IMR-90 (cell line): ENCODE data around the gene NEURL1. TPM values are rescaled to one million over a fixed set of nuclear protein-coding genes. Genes with fewer than 3 reads are reported as not detected.

Experiments
- ATAC-seq: fragments of 200-7000 bp; cut with Tn5 transposase; 2 replicates; pipeline ENCODE4 v1.9.1; 2020; ENCODE audit warnings: low read depth, mild to moderate bottlenecking, moderate library complexity
- BruUV-seq: library from RNA; stranded (reverse); fragments of 400-500 nt; replicated peaks from 2 replicates; lab custom pipeline; 2021; lab: Mats Ljungman, UMichigan
- CTCF ChIA-PET: fragments of 300-600 bp; formaldehyde crosslinking; extraction: SDS; loops from one replicate; lab custom pipeline; 2021; ENCODE audit warnings: antibody characterized with exemption; lab: Yijun Ruan, JAX
- POLR2A ChIA-PET: fragments of 300-600 bp; sonication (Branson Sonifier 250); formaldehyde crosslinking; loops from one replicate; lab custom pipeline; 2022; ENCODE audit warnings: antibody characterized with exemption; ENCODE audit not compliant: unreplicated experiment; lab: Charles Lee
- DNase-seq: peaks from one replicate; pipeline ENCODE4 v3.0.0; 2013
- H2AFZ ChIP-seq: replicated peaks from 2 replicates; pipeline ENCODE3; 2013; ENCODE audit warnings: low read length, mild to moderate bottlenecking; ENCODE audit not compliant: poor library complexity
- H2AK5ac ChIP-seq: 2 replicates; pipeline ENCODE4 v1.6.1; 2013; ENCODE audit warnings: low read depth, low read length, inconsistent platforms
- H2AK9ac ChIP-seq: replicated peaks from 2 replicates; pipeline ENCODE3; 2013; ENCODE audit warnings: mild to moderate bottlenecking, low read depth, low read length, moderate library complexity; ENCODE audit not compliant: poor library complexity
- H2BK120ac ChIP-seq: 2 replicates; pipeline ENCODE4 v1.6.1; 2013; ENCODE audit warnings: low read depth, low read length, inconsistent platforms
- H2BK15ac ChIP-seq: 3 replicates; pipeline ENCODE4 v1.6.1; 2013; ENCODE audit warnings: low read depth, low read length, inconsistent platforms
- H2BK20ac ChIP-seq: 2 replicates; pipeline ENCODE4 v1.6.1; 2013; ENCODE audit warnings: low read depth, mild to moderate bottlenecking, inconsistent platforms, low read length, moderate library complexity
- H2BK5ac ChIP-seq: 2 replicates; pipeline ENCODE4 v1.6.1; 2013; ENCODE audit warnings: mild to moderate bottlenecking, low read depth, low read length, inconsistent platforms; ENCODE audit not compliant: poor library complexity, severe bottlenecking
- H3K14ac ChIP-seq: replicated peaks from 2 replicates; pipeline ENCODE4 v1.6.1; 2013; ENCODE audit warnings: low read depth, low read length, inconsistent platforms
- H3K18ac ChIP-seq: 2 replicates; pipeline ENCODE4 v1.6.1; 2013; ENCODE audit warnings: low read depth, low read length, control low read depth
- H3K23ac ChIP-seq: 2 replicates; pipeline ENCODE4 v1.6.1; 2013; ENCODE audit warnings: low read depth, low read length, inconsistent platforms
- H3K27ac ChIP-seq: 2 replicates; pipeline ENCODE4 v1.5.1; 2013; ENCODE audit warnings: mild to moderate bottlenecking, control low read depth, low read length; ENCODE audit not compliant: insufficient read depth
- H3K27me3 ChIP-seq: 2 replicates; pipeline ENCODE4 v1.6.1; 2013; ENCODE audit warnings: low read length; ENCODE audit not compliant: control insufficient read depth, insufficient read depth
- H3K36me3 ChIP-seq: 2 replicates; pipeline ENCODE4 v1.6.1; 2013; ENCODE audit warnings: low read length, mixed read lengths; ENCODE audit not compliant: control insufficient read depth, insufficient read depth
- H3K4ac ChIP-seq: 2 replicates; pipeline ENCODE4 v1.6.1; 2013; ENCODE audit warnings: low read depth, low read length, inconsistent platforms
- H3K4me1 ChIP-seq: 2 replicates; pipeline ENCODE4 v1.6.1; 2013; ENCODE audit warnings: low read length, mixed read lengths; ENCODE audit not compliant: control insufficient read depth, insufficient read depth
- H3K4me2 ChIP-seq: 2 replicates; pipeline ENCODE4 v1.6.1; 2013; ENCODE audit warnings: low read depth, mild to moderate bottlenecking, control low read depth, low read length, moderate library complexity
- H3K4me3 ChIP-seq: 2 replicates; pipeline ENCODE4 v1.5.1; 2013; ENCODE audit warnings: low read depth, mild to moderate bottlenecking, control low read depth, low read length, moderate library complexity; ENCODE audit not compliant: insufficient read depth
- H3K56ac ChIP-seq: 2 replicates; pipeline ENCODE4 v1.6.1; 2013; ENCODE audit warnings: low read length, inconsistent platforms; ENCODE audit not compliant: insufficient read depth; ENCODE audit errors: extremely low read depth
- H3K79me1 ChIP-seq, 2 experiments: 2 replicates each; pipeline ENCODE4 v1.6.1; 2013; ENCODE audit warnings: low read length in 2 of 2, inconsistent platforms in 1 of 2, low read depth in 1 of 2
- H3K9ac ChIP-seq: 2 replicates; pipeline ENCODE4 v1.6.1; 2013; ENCODE audit warnings: low read depth, low read length, control low read depth
- H3K9me1 ChIP-seq: 2 replicates; pipeline ENCODE4 v1.6.1; 2013; ENCODE audit warnings: low read length, inconsistent platforms; ENCODE audit not compliant: insufficient read depth
- H3K9me3 ChIP-seq: 2 replicates; pipeline ENCODE4 v1.6.1; 2013; ENCODE audit warnings: low read length; ENCODE audit not compliant: control insufficient read depth, insufficient read depth
- H4K20me1 ChIP-seq: 2 replicates; pipeline ENCODE4 v1.6.1; 2013; ENCODE audit warnings: low read length, inconsistent platforms; ENCODE audit not compliant: insufficient read depth
- H4K5ac ChIP-seq: 2 replicates; pipeline ENCODE4 v1.6.1; 2013; ENCODE audit warnings: mild to moderate bottlenecking, low read depth, low read length, control low read depth
- H4K8ac ChIP-seq, 2 experiments: 2 replicates each; pipeline ENCODE4 v1.6.1; 2013; ENCODE audit warnings: low read depth in 2 of 2, low read length in 2 of 2, control low read depth in 1 of 2, inconsistent platforms in 1 of 2
- H4K91ac ChIP-seq: 2 replicates; pipeline ENCODE4 v1.6.1; 2013; ENCODE audit warnings: low read depth, low read length, inconsistent platforms; ENCODE audit not compliant: insufficient read depth
- BHLHE40 ChIP-seq: fragments of 150-350 bp; IDR thresholded peaks from 2 replicates; pipeline ENCODE4 v1.6.1; 2016; ENCODE audit warnings: mild to moderate bottlenecking, low read depth, low read length
- CEBPB ChIP-seq: IDR thresholded peaks from 2 replicates; pipeline ENCODE4 v1.6.1; 2012; ENCODE audit warnings: low read depth, low read length, improper control_type of control experiment
- CHD1 ChIP-seq: IDR thresholded peaks from 2 replicates; pipeline ENCODE4 v1.6.1; 2012; ENCODE audit warnings: low read depth, low read length, improper control_type of control experiment
- ELK1 ChIP-seq: fragments of 150-350 bp; IDR thresholded peaks from 2 replicates; pipeline ENCODE4 v1.6.1; 2016; ENCODE audit warnings: low read depth, mild to moderate bottlenecking, low read length, moderate library complexity, borderline replicate concordance
- FOS ChIP-seq: fragments of 150-350 bp; IDR thresholded peaks from 2 replicates; pipeline ENCODE4 v1.6.1; 2016; ENCODE audit warnings: low read depth, low read length
- MAZ ChIP-seq: IDR thresholded peaks from 2 replicates; pipeline ENCODE4 v1.6.1; 2012; ENCODE audit warnings: low read depth, mild to moderate bottlenecking, low read length, improper control_type of control experiment, moderate library complexity, borderline replicate concordance
- MXI1 ChIP-seq: IDR thresholded peaks from 2 replicates; pipeline ENCODE4 v1.6.1; 2012; ENCODE audit warnings: low read depth, mild to moderate bottlenecking, low read length, moderate library complexity, borderline replicate concordance
- NFE2L2 ChIP-seq: fragments of 150-350 bp; IDR thresholded peaks from 2 replicates; pipeline ENCODE4 v1.6.1; 2016; ENCODE audit warnings: low read depth, mild to moderate bottlenecking, low read length
- POLR2A ChIP-seq: IDR thresholded peaks from 2 replicates; pipeline ENCODE4 v1.6.1; 2012; ENCODE audit warnings: mild to moderate bottlenecking, low read depth, low read length
- RAD21 ChIP-seq: IDR thresholded peaks from 2 replicates; pipeline ENCODE4 v1.6.1; 2012; ENCODE audit warnings: low read length, improper control_type of control experiment
- RCOR1 ChIP-seq: IDR thresholded peaks from 2 replicates; pipeline ENCODE4 v1.6.1; 2012; ENCODE audit warnings: mild to moderate bottlenecking, low read length, improper control_type of control experiment; ENCODE audit not compliant: insufficient replicate concordance
- RFX5 ChIP-seq: IDR thresholded peaks from 2 replicates; pipeline ENCODE4 v1.8.0; 2012; ENCODE audit warnings: low read depth, mild to moderate bottlenecking, low read length, moderate library complexity
- SMC3 ChIP-seq: fragments of 150-350 bp; IDR thresholded peaks from 2 replicates; pipeline ENCODE4 v1.6.1; 2016; ENCODE audit warnings: low read depth, mild to moderate bottlenecking, antibody characterized with exemption, low read length, moderate library complexity
- WGBS, 2 experiments: methylation state at CpG; one replicate each; pipeline versions ENCODE4 v1.1.5 to v1.1.7; 2013; ENCODE audit warnings: missing lambda C conversion rate in 2 of 2; ENCODE audit not compliant: insufficient read length in 1 of 2; ENCODE audit errors: extremely low coverage in 2 of 2; 5-methylcytosine and 5-hydroxymethylcytosine counted together
- dilution Hi-C: fragments of 300-500 bp; cut with HindIII; formaldehyde crosslinking; loops from one replicate; pipeline ENCODE4 v1.14.3; 2018; ENCODE audit warnings: low sequenced_read_pairs; ENCODE audit not compliant: unreplicated experiment
- in situ Hi-C: fragments of 300-500 bp; cut with MboI; formaldehyde crosslinking; loops from 3 replicates; pipeline ENCODE4 v1.14.3; 2019; ENCODE audit warnings: low sequenced_read_pairs, inconsistent platforms, mixed read lengths
- intact Hi-C: fragments of 100-400 bp; cut with micrococcal nuclease; formaldehyde crosslinking; loops from 2 replicates; pipeline ENCODE4 v1.10.0; 2022
- polyA plus RNA-seq, 3 experiments: library from polyadenylated mRNA; depleted of rRNA; stranded (reverse); fragments of >200 nt; gene quantifications; 2 replicates each; pipeline ENCODE4 v1.2.3, GENCODE V29; 2012; ENCODE audit warnings: low replicate concordance in 1 of 3
- total RNA-seq: library from RNA; depleted of rRNA; stranded (reverse); fragments of >200 nt; gene quantifications from 2 replicates; pipeline ENCODE4 v1.2.3, GENCODE V29; 2012
- TF ChIP-seq, protein P1 (sequence below): fragments of 150-350 bp; IDR thresholded peaks from 2 replicates; pipeline ENCODE4 v1.6.1; 2017; ENCODE audit warnings: mild to moderate bottlenecking, antibody characterized with exemption, low read length, low read depth

The NEURL1 gene
- total and polyA plus RNA-seq, 2 of the 4 experiments (the other 2 are of a cell fraction), result 0.36 to 0.82 TPM

GRCh38 chr10:103613616-103614015 lies 120.1 kb downstream of the NEURL1 start:
- Histone ChIP-seq H3K4me2 (no peak overlapping the region), H3K27me3 (no peaks in the 10 kb centered on the region), H3K36me3 (peaks cover 58% of the 10 kb centered on the region), H3K79me1 (peaks cover 4 to 49% of the 10 kb centered on the region in 2 experiments; a peak in 2 of 4 replicates), H3K23ac (no peak overlapping the region), H3K4me1 (peaks cover 28% of the 10 kb centered on the region), H2BK15ac (no peak overlapping the region), H3K27ac (no peak overlapping the region), H3K9me3 (no peaks in the 10 kb centered on the region), H2AFZ (no peak overlapping the region), H3K4ac (no peak overlapping the region), H3K9me1 (peaks cover 27% of the 10 kb centered on the region), H4K91ac (no peak overlapping the region), H3K18ac (no peak overlapping the region), H2BK120ac (no peak overlapping the region), H2BK20ac (no peak overlapping the region), H3K56ac (no peak overlapping the region), H4K20me1 (no peaks in the 10 kb centered on the region), H3K14ac (no peak overlapping the region), H2AK9ac (no peak overlapping the region), H4K5ac (no peak overlapping the region), H2BK5ac (no peak overlapping the region), H3K4me3 (no peak overlapping the region), H2AK5ac (no peak overlapping the region), H4K8ac (no peak overlapping the region), H3K9ac (no peak overlapping the region)
- CTCF ChIA-PET, result interaction anchor here (2.8 kb wide), 1 partner anchor 72 kb away, joined by 10 read pairs; no protein-coding TSS in a partner anchor
- ATAC-seq, result no peak
- BruUV-seq, result no TSS peak
- intact Hi-C loops, result no loop called here
- no peak for TF ChIP-seq MXI1
- TF ChIP-seq NFE2L2, result no peak
- TF ChIP-seq SMC3, result no peak
- TF ChIP-seq, protein P1, sequence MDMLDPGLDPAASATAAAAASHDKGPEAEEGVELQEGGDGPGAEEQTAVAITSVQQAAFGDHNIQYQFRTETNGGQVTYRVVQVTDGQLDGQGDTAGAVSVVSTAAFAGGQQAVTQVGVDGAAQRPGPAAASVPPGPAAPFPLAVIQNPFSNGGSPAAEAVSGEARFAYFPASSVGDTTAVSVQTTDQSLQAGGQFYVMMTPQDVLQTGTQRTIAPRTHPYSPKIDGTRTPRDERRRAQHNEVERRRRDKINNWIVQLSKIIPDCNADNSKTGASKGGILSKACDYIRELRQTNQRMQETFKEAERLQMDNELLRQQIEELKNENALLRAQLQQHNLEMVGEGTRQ, result no peak
- no peak for TF ChIP-seq BHLHE40
- TF ChIP-seq RCOR1, result no peak
- TF ChIP-seq CHD1, result no peak
- no peak for TF ChIP-seq MAZ
- no peak for TF ChIP-seq RFX5
- no peak for TF ChIP-seq ELK1
- no peak for TF ChIP-seq CEBPB
- no peak for TF ChIP-seq POLR2A
- no peak for TF ChIP-seq FOS
- TF ChIP-seq RAD21, result no peak
- in situ Hi-C loops, result loop anchor here (5.0 kb wide), 1 partner anchor 74 kb away; no protein-coding TSS in a partner anchor
- dilution Hi-C loops, result loop anchor here (10.0 kb wide), 1 partner anchor 61 kb away; no protein-coding TSS in a partner anchor
- DNase-seq, result no peak
- POLR2A ChIA-PET, result interaction anchor here (0.9 kb wide), 1 partner anchor 65 kb away, joined by 7 read pairs; no protein-coding TSS in a partner anchor
- no CpG with 5 or more reads among the region's 2 CpGs for WGBS, 2 experiments
